PC-3 (cell line): ENCODE measurements around the gene ARID5A. TPM values are rescaled to one million over a fixed set of nuclear protein-coding genes. Genes with fewer than 3 reads are reported as not detected.
A peak's percentile ranks its signal among the peaks of the same experiment; 100 is the strongest.

Source experiments
- ATAC-seq: fragments of 200-7000 bp; cut with Tn5 transposase; 2 replicates; pipeline ENCODE4 v1.9.1; 2020; ENCODE audit warnings: mild to moderate bottlenecking, moderate library complexity
- BruUV-seq: library from RNA; stranded (reverse); fragments of 400-500 nt; replicated peaks from 2 replicates; lab custom pipeline; 2021; lab: Mats Ljungman, UMichigan
- CTCF ChIA-PET: fragments of 300-600 bp; sonication (Branson Sonifier 250); formaldehyde crosslinking; loops from one replicate; lab custom pipeline; 2022; ENCODE audit warnings: antibody characterized with exemption; lab: Charles Lee
- POLR2A ChIA-PET: fragments of 300-600 bp; sonication (Branson Sonifier 250); formaldehyde crosslinking; loops from one replicate; lab custom pipeline; 2022; ENCODE audit warnings: antibody characterized with exemption; ENCODE audit not compliant: unreplicated experiment; lab: Charles Lee
- DNase-seq: peaks from one replicate; pipeline ENCODE4 v3.0.0-alpha.2; 2015
- H2AFZ ChIP-seq: fragments of 300-600 bp; sonication (generic); 2 replicates; pipeline ENCODE4 v1.6.0; 2016; ENCODE audit warnings: antibody characterized with exemption, low read length
- H3F3A ChIP-seq: fragments of 300-600 bp; sonication (generic); one replicate; pipeline ENCODE4 v1.6.0; 2017; ENCODE audit warnings: antibody characterized with exemption, low read length, control low read depth, mild to moderate bottlenecking; ENCODE audit not compliant: unreplicated experiment
- H3K27ac ChIP-seq: fragments of 300-600 bp; sonication (generic); 2 replicates; pipeline ENCODE4 v1.5.1; 2016; ENCODE audit warnings: mild to moderate bottlenecking, low read length
- H3K27me3 ChIP-seq: fragments of 300-600 bp; sonication (generic); 2 replicates; pipeline ENCODE4 v1.6.1; 2016; ENCODE audit warnings: low read length, mixed read lengths
- H3K36me3 ChIP-seq: fragments of 300-600 bp; sonication (generic); 2 replicates; pipeline ENCODE4 v1.6.1; 2016; ENCODE audit warnings: low read depth, mixed run types, low read length, mixed read lengths
- H3K4me1 ChIP-seq: fragments of 300-600 bp; sonication (generic); 2 replicates; pipeline ENCODE4 v1.5.1; 2016; ENCODE audit warnings: low read length; ENCODE audit not compliant: insufficient read depth
- H3K4me2 ChIP-seq: fragments of 300-600 bp; sonication (generic); 2 replicates; pipeline ENCODE4 v1.6.0; 2016; ENCODE audit warnings: low read length
- H3K4me3 ChIP-seq: fragments of 300-600 bp; sonication (generic); 2 replicates; pipeline ENCODE4 v1.5.1; 2016; ENCODE audit warnings: mild to moderate bottlenecking, low read length, mixed read lengths
- H3K79me2 ChIP-seq: fragments of 300-600 bp; sonication (generic); 2 replicates; pipeline ENCODE4 v1.6.1; 2017; ENCODE audit warnings: low read length, mixed read lengths
- H3K9ac ChIP-seq: fragments of 300-600 bp; sonication (generic); 2 replicates; pipeline ENCODE4 v1.6.0; 2016; ENCODE audit warnings: mild to moderate bottlenecking, low read length
- H3K9me2 ChIP-seq: fragments of 300-600 bp; sonication (generic); replicated peaks from 2 replicates; pipeline ENCODE4 v1.6.1; 2016; ENCODE audit warnings: mixed run types, low read length, mixed read lengths
- H3K9me3 ChIP-seq: fragments of 300-600 bp; sonication (generic); 2 replicates; pipeline ENCODE4 v1.6.1; 2016; ENCODE audit warnings: low read length, mixed read lengths
- H4K20me1 ChIP-seq: fragments of 300-600 bp; sonication (generic); 2 replicates; pipeline ENCODE4 v1.6.1; 2016; ENCODE audit warnings: low read length, mixed read lengths
- CTCF ChIP-seq: fragments of 300-600 bp; sonication (generic); conservative IDR thresholded peaks from 2 replicates; pipeline ENCODE4 v1.5.1; 2017; ENCODE audit warnings: antibody characterized with exemption, low read depth, mild to moderate bottlenecking, low read length
- EZH2 ChIP-seq: fragments of 300-600 bp; sonication (generic); IDR thresholded peaks from one replicate; pipeline ENCODE4 v1.6.1; 2017; ENCODE audit warnings: antibody characterized with exemption, mild to moderate bottlenecking, low read length; ENCODE audit not compliant: unreplicated experiment
- EZH2phosphoT487 ChIP-seq: fragments of 300-600 bp; sonication (generic); IDR thresholded peaks from 2 replicates; pipeline ENCODE4 v1.6.1; 2018; ENCODE audit warnings: mild to moderate bottlenecking, antibody characterized with exemption, low read length, borderline replicate concordance
- intact Hi-C: fragments of 100-400 bp; cut with micrococcal nuclease; formaldehyde crosslinking; loops from 2 replicates; pipeline ENCODE4 v1.9.0; 2023
- total RNA-seq: library from RNA; depleted of rRNA; stranded (reverse); fragments of >200 nt; gene quantifications from 2 replicates; pipeline ENCODE4 v1.2.3, GENCODE V29; 2014

Gene ARID5A
- total RNA-seq, 1 experiment from 2014 or later, result 8.2 TPM

DNA sequence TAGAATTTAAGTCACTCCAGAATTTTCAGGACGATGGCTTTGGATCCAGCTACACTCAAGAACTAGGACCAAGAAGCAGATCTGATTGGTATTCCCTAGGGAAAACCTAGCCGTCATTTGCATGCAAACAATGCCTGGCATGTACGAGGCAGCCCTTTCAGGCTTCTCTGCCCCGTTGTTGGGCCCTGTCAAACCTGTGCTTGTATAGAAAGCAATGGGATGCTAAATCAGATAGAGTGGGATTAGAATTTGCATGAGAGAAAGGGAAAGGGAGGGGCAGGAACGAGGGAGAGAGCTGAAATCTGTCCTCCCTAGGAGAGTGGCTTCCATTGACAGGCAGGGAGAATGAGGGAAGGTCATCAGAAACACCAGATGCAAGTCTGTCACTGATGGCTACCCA lies 28.6 kb downstream of the ARID5A start:
- no peak overlapping the region for H3K27ac ChIP-seq
- BruUV-seq, result no TSS peak
- no peak for DNase-seq
- no peaks in the 10 kb centered on the region for H3K4me1 ChIP-seq
- H3K4me3 ChIP-seq, result no peak overlapping the region
- no peaks in the 10 kb centered on the region for H4K20me1 ChIP-seq
- intact Hi-C loops, result no loop called here
- no peaks in the 10 kb centered on the region for H3K79me2 ChIP-seq
- H3K4me2 ChIP-seq, result no peak overlapping the region
- TF ChIP-seq EZH2 (no peak), CTCF (no peak), EZH2phosphoT487 (no peak)
- ChIA-PET CTCF (no interaction called here), POLR2A (no interaction called here)
- H3F3A ChIP-seq, result no peaks in the 10 kb centered on the region
- H2AFZ ChIP-seq, result no peak overlapping the region
- no peaks in the 10 kb centered on the region for H3K9me3 ChIP-seq
- no peaks in the 10 kb centered on the region for H3K27me3 ChIP-seq
- no peak overlapping the region for H3K9ac ChIP-seq
- no peak for ATAC-seq
- no peaks in the 10 kb centered on the region for H3K9me2 ChIP-seq
- no peaks in the 10 kb centered on the region for H3K36me3 ChIP-seq

- no peaks in the 10 kb centered on the region for H3K4me1 ChIP-seq
- ChIA-PET POLR2A (no interaction called here), CTCF (no interaction called here)
- H4K20me1 ChIP-seq, result no peaks in the 10 kb centered on the region
- no peak overlapping the region for H3K4me3 ChIP-seq
- TF ChIP-seq EZH2 (no peak), CTCF (no peak), EZH2phosphoT487 (no peak)
- no peaks in the 10 kb centered on the region for H3K36me3 ChIP-seq
- no peak overlapping the region for H2AFZ ChIP-seq
- no peaks in the 10 kb centered on the region for H3K9me3 ChIP-seq
- no peak overlapping the region for H3K4me2 ChIP-seq
- intact Hi-C loops, result no loop called here
- no peak overlapping the region for H3K9ac ChIP-seq
- no peaks in the 10 kb centered on the region for H3K9me2 ChIP-seq
- ATAC-seq (no peak), DNase-seq (no peak)
- no peaks in the 10 kb centered on the region for H3K27me3 ChIP-seq
- BruUV-seq, result no TSS peak
- no peaks in the 10 kb centered on the region for H3F3A ChIP-seq
- no peaks in the 10 kb centered on the region for H3K79me2 ChIP-seq
- no peak overlapping the region for H3K27ac ChIP-seq
Observed at GRCh38 chr2:96568094-96568493, 31.5 kb downstream of the ARID5A start.

- no peaks in the 10 kb centered on the region for H3K9me2 ChIP-seq
- no peaks in the 10 kb centered on the region for H3K9me3 ChIP-seq
- no peak for DNase-seq
- no peak overlapping the region for H3K4me3 ChIP-seq
- H3K27me3 ChIP-seq, result no peaks in the 10 kb centered on the region
- H3K4me2 ChIP-seq, result no peak overlapping the region
- no peak overlapping the region for H3K9ac ChIP-seq
- H3K79me2 ChIP-seq, result no peaks in the 10 kb centered on the region
- CTCF ChIA-PET, result no interaction called here
- no peaks in the 10 kb centered on the region for H3F3A ChIP-seq
- H2AFZ ChIP-seq, result no peak overlapping the region
- no peak for TF ChIP-seq EZH2phosphoT487
- 0 out of 2 replicates have a peak, but pooled peaks have one; percentile 20 for TF ChIP-seq CTCF
- ATAC-seq, result no peak
- no TSS peak for BruUV-seq
- POLR2A ChIA-PET, result no interaction called here
- intact Hi-C loops, result no loop called here
- H3K4me1 ChIP-seq, result no peaks in the 10 kb centered on the region
- no peaks in the 10 kb centered on the region for H4K20me1 ChIP-seq
- no peak overlapping the region for H3K27ac ChIP-seq
- H3K36me3 ChIP-seq, result no peaks in the 10 kb centered on the region
Observed at GRCh38 chr2:96574364-96574763, 37.8 kb downstream of the ARID5A start.
